ENCODE results near the gene NCKAP5.

NCKAP5 gene

DNA sequence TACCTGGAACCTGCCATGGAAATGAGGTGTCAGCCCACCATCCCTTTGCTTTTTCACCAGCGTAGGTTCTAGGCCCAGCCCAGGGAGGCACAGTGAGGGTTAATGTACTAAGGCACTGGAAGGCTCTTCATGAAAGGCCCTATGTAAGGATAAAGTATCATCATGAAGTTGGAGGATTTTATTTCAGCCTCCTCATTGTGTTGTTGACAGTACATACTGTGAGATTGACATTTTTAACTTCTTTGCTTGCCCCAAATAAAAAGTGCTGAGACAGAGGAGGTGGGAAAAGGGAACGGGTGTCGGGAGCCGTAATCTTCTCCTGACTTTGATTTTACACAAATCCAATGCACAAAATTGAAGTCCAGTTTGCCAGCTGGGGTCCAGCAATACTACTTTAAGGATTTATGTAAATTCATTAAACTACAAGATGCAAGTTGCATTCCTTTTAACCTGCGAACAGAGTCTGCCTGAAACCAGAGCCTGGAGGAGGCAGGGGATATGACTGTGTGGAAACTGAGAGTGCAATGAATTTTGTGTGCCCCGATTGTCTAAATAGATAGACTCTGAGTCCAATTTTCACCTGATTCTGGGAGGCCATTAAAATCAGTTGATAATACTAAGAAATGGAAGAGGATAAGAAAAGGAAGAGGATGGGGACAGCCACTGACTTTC is 5.4 kb upstream of the NCKAP5 start:
- no peak for DNase-seq

DNA sequence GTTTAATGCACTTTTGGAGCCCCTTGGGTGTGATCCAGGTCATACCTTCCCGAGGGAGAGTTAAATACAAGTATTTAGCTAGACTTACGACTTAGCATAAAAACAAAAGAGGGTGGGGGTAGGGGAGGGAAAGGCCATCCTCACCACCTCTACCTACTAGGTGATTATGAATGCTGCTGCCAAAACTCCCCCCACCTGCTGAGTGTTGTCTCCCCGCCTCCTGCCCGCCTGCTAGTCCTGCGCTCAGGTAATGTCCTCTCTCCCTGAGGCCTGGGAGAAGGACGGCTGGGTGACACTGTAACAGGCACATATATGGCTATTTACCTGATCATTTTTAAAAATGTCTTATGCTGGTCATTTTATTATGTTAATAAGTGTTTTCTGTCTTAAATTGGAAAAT is 3.0 kb upstream of the NCKAP5 start:
- DNase-seq = no peak

DNA sequence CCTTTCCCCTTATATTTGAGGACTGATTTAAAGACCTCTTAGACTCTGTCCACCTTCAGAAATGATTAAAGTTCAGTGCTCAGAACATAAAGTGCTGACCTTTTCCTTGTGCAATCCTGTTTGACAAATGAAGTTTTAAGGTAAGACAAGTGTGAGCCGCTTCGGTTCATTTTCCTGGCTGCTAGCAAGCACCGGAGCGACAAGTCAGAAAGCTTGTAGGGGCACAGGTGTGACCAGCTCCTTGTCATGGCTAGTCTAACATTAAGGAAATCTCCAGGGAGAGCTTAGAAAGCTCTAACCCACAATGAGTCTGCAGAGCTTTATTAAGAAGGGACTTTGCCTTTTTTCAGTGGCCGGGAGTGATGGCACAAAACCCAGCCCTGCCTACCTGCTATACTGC is 2.3 kb upstream of the NCKAP5 start:
- DNase-seq = no peak

- no peak for DNase-seq
Observed at GRCh38 chr2:133569286-133569830, 1.1 kb upstream of the NCKAP5 start.

GRCh38 chr2:133568598-133568997 is 335 bp upstream of the NCKAP5 start:
- DNase-seq = no peak

- no peak for DNase-seq
Observed at GRCh38 chr2:133562558-133562957, 5.7 kb downstream of the NCKAP5 start.

GRCh38 chr2:133561045-133561852 is 7.0 kb downstream of the NCKAP5 start:
- peak; percentile 34 to 45 for DNase-seq

GRCh38 chr2:133557614-133558013 is 10.6 kb downstream of the NCKAP5 start:
- no peak for DNase-seq

DNA sequence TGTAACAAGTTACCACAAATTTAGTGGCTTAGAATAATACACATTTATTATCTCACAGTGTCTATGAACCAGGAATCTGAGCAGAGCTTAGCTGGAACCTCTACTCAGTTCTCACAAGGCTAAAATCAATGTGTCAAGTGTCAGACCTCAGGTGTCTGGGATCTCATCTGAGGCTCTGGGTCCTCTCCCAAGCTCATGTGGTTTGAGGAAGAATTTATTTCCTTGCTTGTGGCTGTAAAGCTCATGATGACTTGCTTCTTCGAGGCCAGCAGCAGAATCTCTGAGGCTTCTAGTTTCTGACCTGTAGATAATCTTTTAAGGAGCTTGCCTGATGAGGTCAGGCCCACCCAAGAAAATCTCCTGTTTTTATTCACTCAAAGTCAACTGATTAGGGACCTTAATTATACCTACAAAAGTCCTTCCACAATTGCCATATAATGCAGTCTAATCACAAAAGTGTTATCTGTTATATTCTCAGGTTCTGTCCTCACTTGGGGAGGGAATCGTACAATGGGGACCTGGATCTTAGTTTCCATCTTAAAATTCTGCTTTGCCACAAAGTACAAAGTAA is 14.3 kb downstream of the NCKAP5 start:
- no peak for DNase-seq

- DNase-seq = no peak
Observed at GRCh38 chr2:133553251-133553650, 15.0 kb downstream of the NCKAP5 start.

GRCh38 chr2:133552821-133553220 is 15.4 kb downstream of the NCKAP5 start:
- DNase-seq = no peak

DNA sequence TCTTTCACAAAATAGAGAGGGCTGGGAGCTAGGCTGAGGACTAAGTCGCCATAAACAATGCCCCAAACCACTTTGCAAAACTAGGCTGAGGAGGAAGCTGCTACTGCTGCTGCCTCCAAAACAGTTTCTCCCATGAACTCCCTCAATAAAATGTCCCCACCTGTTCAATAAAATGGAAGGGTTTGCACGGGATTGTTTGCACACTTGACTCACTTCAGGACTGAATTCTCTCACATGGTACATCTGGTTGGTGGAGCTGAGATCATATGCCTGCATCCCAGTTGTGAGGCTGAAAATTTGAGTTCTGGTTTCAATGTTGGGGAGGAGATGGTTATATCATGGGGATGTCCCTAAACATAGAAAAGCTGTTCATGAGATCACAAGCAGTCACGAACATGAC is 26.5 kb downstream of the NCKAP5 start:
- no peak for DNase-seq

DNA sequence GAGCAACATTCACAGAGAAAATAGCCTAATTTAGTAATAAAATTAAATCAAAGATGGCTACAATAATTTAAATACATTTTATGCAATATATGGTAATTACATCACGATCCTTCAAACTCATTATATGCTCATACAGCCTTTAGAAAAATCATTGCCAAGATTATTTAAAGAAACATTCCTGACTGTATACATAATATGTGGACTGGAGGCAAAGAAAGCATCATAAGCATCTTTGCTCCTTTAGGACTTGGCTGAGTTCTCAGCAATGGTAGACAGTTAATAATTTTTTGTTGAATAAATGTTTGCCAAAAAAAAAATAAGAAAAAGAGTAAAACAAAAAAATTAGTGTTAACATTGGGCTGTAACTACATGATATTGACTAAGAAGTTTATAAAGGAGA is 26.9 kb downstream of the NCKAP5 start:
- no peak for DNase-seq

- DNase-seq = no peak
Observed at GRCh38 chr2:133532919-133533318, 35.3 kb downstream of the NCKAP5 start.

DNA sequence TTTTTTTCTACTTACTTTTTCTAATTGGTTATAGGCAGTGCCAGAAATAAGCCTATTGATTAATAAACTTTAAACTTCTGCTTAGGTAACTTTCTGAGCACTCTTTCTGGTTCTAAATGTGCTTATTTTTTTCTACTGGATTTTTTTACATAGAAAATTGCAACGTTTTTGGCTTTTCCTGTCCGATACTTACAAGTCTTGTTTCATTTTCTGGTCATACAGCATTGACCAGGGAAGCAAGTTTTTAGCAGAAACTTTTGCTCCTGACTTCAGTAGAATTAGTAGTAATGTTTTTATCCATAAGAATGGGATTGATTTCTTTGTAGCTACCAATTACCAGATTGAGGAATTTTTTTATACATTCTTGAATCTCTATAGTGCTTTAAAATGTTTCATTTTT is 36.9 kb downstream of the NCKAP5 start:
- no peak for DNase-seq

- DNase-seq = no peak
Observed at GRCh38 chr2:133530645-133531044, 37.6 kb downstream of the NCKAP5 start.

DNA sequence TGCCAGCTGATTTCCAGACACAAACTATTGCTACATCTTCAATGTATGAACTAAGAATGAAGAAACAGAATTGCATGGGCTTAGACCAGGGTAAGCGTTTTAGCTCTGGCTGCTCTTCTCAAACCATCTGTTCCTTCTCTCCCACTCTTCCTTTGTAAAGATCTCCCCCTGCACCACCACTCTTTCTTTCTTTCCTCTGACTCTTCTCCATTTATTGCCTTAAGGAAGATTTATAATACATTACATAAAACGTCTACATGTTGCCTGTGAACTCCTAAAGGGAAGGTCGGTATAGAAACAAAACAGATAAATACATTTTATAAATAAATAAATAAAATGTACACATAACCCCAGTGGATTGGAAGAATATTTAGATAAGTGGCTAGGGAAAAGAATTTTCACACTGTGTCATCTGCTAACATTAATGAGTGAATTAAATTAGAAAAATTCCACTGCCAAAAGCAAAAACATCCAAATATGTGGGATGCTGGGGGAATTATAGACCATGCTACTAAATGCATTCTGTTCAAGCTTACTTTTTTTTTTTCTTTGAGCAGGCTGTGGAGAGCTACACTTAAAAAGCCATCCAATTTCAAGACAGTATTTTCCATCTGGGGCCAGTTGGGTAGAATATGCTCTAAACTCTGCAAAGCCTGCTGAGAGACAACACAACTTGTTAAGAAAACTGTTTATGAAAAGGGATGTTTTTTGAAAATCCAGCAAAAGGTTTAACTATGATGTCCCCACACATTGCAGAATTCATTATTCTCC is 41.5 kb downstream of the NCKAP5 start:
- no peak for DNase-seq

DNA sequence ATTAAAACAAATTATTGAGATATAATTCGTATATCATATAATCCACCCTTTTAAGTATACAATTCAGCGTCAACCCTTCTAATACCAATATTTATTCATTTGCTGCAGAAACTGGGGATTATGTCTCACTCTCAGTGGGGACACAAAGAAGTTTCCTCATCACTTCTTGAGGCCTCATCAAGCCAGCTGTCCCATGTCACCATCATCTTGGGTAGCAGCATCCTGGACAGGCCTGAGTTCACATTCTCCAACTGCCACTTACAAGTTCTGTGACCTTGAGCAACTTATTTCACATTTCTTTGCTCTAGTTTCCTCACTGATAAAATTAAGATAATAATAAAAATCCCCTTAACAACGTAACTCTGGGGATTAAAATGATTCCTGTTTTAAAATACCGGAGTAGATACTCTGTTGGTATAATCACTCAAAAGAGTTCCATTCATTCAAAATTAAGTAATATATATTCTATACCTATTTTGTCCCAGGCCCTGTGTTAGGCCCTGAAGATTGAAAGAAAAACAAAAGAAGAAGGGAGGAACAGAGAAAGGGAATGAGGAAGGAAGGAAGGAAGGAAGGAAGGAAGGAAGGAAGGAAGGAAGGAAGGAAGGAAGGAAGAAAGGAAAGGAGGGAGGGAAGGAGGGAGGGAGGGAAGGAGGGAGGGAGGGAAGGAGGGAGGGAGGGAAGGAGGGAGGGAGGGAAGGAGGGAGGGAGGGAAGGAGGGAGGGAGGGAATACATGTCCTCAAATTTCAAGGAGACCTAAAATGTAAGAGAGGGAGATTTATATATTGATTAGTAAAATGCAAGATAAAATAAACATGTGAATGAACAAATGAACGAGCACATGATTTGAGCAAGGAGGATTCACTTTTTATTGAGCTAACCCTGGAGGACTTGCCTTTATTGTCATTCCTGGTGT is 42.4 kb downstream of the NCKAP5 start:
- no peak for DNase-seq

DNA sequence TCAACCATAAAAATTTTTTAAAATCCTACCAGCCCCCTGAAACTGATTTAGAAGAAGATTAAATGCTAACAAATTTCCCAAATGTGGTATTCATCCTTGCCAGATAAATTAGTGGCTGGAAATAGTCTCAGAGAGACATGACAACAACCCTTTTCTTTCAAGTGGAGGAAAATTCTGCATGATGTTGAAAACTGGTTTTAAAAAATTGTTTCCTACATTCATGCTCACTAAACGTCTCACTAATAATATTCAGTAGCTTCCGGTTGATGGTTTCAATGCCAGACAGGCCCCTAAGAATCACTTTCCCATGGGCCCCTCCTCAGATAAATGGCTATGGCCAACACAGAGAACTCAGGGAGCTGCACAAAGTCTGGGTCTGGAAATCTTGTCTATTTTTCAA is 43.2 kb downstream of the NCKAP5 start:
- DNase-seq = no peak

DNA sequence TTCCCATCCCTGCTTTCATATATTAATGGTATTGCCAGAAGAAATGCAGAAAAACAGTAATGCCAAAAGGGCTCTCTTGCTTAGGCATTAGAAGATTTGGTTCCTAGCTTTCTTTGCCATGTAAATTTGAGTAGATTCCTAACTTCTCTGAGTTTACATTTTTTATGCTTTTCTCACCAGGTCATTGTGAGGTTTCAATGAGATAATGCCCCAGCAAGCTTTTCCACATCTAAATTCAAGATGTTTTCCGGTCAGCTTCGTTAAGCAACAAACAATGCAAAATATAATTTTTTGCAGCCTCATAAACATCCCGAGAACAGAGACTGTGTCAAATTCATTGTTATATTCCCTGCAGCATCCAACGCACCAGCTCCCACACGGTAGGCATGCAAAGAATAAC is 44.9 kb downstream of the NCKAP5 start:
- no peak for DNase-seq

DNA sequence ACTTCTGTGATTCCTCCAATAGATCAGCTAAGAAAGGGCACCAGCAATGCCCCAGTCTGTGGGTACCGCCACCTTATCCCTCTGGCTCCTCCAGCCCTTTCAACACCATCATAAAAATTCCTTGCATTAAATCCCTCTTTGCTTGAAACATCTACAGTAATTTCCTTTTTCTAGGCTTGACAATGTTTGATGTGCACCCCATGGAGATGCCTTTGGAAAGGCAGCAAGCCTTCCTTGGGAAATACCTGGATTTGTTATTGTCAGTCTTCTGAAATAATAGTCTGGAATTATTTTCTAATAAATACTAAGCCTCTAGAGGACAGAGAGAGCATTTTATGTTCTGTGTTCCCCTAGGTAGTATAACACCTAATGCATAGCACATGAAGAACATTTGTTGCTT is 46.1 kb downstream of the NCKAP5 start:
- DNase-seq = no peak

DNA sequence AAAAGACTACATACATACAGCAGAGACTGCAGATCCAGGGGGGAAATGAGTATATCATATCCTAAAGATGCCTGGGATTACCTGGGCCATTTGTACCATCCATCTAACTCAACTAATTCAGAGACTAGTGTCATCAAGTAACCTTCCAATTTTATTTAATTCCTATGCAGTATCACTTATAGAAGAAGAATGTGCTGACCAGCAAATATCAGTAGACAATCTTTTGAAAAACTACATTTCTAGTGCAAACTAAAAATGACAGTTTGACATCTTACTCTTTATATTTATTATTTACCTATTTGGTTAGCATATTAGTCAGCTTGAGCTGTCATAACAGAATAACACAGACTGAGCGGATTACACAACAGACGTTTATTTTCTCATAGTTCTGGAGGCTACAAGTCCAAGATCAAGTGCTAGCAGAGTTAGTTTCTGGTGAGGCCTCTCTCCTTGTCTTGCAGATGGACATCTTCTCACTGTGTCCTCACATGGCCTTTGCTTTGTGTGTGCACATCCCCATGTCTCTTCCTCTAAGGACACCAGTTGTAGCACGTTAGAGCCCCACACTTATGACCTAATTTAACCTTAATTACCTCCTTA is 47.0 kb downstream of the NCKAP5 start:
- DNase-seq = no peak
